GM19099 (cell line): ENCODE results near the gene APOBR.

ENCODE experiments used
- POLR2A ChIP-seq: IDR thresholded peaks from 3 replicates; pipeline ENCODE4 v1.6.1; 2011; ENCODE audit warnings: low read depth; ENCODE audit not compliant: insufficient read length; ENCODE audit errors: extremely low read depth

Gene APOBR

DNA sequence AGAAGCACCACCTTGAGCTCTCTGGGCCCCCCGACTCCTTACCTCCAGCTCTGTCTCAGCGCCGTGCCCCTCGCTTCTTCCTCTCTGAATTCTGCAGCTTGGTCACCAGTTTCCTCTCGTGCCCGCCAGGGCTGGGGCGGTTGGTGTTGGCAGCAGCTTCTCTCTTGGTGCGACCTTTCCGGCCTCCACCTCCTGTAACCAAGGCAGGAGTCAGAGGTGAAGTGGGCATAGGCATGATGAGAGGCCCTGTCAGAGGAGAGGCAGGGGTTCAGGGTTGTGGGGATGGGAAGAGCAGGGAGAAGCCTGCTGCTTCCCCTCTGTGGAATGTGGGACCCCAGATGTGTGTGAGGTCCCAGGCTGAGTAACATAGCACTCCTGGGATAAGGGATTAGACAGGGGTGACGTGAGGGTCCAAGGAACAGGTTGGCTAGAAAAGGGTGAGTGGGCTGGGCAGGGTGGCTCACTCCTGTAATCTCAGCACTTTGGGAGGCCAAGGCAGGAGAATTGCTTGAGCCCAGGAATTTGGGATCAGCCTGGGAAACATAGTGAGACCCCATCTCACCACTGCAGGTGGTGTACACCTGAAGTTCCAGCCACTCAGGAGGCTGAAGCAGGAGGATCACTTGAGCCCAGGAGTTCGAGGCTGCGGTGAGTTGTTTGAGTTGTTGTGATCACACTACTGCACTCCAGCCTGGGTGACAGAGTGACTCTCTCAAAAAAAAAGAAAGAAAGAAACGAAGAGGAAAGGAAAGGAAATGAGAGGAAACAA lies 43.7 kb downstream of the APOBR start:
- TF ChIP-seq POLR2A, result no peak

DNA sequence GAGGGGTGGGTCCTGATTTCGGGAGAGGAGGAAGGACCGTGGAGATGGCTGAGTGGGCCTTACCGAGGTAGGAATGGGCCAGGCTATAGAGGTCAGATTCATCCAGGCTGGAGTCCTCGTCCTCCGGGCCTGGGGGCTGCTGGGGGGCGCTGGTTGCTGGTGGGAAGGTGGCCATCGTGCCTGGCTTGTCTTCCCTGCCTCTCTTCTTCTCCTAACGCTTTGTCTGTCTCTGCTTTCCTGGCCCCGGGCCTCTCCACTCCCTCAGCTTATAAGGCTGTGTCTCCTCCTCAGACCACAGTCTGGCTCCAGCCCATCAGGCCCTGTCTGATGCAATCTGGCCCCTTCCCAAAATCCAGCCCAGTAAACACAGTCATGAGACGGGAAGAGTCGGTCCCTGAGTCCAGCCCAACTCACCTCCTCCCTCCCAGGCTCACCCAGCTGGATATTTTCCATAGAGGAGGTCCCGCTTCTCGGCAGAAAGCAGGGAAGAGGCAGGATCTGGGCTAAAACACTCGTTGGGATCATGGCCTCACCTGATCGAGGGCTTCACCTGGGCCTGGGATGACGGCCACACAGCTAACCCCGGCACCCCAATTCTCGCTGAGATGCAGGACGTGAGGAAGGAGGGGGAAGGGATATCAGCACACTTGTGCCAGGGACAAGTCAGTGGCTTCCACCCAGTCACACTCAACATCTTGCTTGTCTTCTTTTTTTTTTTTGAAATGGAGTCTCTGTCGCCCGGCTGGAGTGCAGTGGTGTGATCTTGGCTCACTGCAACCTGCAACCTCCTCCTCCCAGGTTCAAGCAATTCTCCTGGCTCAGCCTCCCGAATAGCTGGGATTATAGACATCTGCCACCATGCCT lies 44.5 kb downstream of the APOBR start, which contains the start of gene NUPR1:
NUPR1 (minus strand) TSS at position 242 of the 864 bp plus-strand sequence; CDS start at position 175, 67 bp downstream.
- no peak for TF ChIP-seq POLR2A

DNA sequence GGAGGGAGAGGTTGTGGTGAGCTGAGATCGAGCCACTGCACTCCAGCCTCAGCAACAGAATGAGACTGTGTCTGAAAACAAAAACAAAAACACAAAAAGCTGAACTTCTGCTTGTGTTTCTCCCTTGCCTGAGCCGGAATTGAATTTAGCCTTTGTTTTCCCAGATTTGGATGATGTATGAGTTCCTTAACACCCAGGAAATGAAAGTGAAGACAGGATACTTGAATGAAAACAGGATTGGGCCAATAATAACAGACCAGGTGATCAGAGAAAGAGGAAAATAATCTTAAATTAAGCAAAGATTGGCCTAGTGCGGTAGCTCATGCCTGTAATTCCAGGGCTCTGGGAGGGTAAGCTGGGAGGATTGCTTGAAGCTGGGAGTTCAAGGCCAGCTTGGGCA lies 45.9 kb downstream of the APOBR start:
- TF ChIP-seq POLR2A, result no peak

DNA sequence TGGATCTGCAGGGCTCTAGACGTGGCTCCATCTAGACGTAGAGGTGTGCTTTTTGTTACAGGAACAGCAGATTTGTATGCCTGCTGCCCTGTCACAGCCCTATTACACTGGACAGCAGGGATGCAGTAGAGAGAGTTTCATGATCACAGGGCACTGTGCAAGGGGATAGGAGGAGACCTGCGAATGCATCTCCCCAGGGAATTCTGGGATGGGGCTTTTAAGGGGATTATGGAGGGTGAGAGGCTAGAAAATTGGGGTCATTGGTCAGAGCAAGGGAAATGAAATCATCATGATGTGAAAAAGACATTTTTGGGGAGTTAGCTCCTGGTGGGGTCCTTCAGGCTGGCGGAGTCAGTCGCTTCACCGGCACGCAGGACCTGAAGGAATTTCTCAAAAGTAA lies 48.2 kb downstream of the APOBR start:
- TF ChIP-seq POLR2A, result no peak

DNA sequence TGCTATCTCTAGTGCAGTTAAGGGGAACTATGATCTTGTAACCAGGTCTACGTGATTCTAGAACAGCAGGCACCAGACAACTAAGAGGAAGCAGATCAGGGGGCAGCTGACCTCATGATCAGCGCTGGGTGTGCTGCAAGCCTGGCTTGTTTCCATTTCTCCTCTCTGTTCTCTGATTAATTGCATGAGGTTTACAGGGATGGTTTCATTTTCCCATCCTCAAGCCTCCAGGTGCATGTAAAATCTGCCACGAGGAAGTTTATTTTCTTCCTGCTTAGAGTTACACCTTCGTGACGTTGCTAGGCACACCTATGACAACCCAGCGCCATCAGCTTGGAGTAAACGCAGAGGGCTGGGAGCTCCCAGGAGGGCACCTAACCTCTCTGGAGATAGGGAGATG lies 48.6 kb downstream of the APOBR start:
- TF ChIP-seq POLR2A, result no peak

DNA sequence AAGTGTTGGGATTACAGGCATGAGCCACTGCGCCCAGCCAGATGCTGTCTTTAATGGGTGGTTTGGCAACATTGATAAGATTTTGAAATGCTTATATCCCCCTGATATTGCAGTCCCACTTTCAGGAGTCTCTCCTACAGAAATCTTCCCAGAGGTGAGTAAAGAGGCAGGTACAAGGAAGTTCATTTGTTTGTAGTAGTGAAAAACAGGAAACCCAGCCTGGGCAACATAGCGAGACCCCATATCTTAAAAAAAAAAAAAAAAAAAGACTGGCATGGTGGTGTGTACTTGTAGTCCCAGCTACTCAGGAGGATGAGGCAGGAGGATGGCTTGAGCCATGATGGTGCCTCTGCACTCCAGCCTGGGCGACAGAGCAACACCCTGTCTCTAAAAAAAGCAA lies 50.6 kb downstream of the APOBR start:
- TF ChIP-seq POLR2A, result no peak

DNA sequence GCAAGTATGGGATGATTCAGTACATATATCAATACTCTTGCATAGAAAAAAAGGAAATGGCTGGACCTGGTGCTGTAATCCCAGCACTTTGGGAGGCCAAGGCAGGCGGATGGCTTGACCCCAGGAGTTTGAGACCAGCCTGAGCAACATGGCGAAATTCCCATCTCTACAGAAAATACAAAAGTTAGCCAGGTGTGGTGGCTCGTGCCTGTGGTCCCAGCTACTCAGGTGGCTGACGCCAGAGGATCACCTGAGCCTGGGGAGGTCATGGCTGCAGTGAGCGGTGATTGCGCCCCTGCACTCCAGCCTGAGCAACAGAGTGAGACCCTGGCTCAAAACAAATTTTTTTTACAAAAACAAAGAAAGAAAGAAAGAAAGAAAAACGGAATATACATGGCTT lies 52.2 kb downstream of the APOBR start:
- no peak for TF ChIP-seq POLR2A

DNA sequence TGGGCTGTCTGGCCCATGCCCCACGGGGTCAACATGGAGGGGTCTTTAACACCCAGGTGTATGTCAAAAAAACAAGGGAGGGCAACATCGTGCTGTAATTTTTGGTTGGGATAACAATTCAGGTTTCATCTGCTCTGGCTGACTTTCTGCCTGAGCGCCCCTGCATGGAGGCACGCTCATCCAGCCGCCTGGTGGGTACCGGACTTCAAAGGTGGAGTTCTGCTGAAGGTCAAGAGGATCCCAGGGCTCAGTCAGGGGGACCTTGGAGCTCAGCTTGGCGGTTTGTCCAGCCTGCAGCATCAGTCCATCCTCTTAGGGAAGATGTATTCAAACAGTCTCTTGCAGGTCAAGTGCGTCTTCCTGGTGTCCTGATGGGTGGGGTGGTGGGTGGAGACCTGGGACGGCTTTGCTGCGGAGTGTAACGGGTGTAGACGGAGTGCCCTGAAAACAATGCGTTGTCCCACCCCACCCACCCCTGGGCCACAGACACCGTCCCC lies 53.9 kb downstream of the APOBR start:
- no peak for TF ChIP-seq POLR2A
